Measurements from ENCODE around the gene L3MBTL1.
A peak's percentile ranks its signal among the peaks of the same experiment; 100 is the strongest.

The L3MBTL1 gene

GRCh38 chr20:43549416-43550065 lies 42.0 kb downstream of the L3MBTL1 start:
- Histone ChIP-seq H2BK5ac (ENCODE audit: low read length) (no peak overlapping the region), H3K56ac (ENCODE audit: low read length) (no peak overlapping the region), H3K9ac (ENCODE audit: low read length) (no peak overlapping the region), H3K36me3 (ENCODE audit: control insufficient read depth, insufficient read depth, low read length) (no peaks in the 10 kb centered on the region), H2BK120ac (ENCODE audit: low read depth, low read length) (no peak overlapping the region), H3K79me1 (ENCODE audit: low read length) (no peaks in the 10 kb centered on the region), H3K4me3 (ENCODE audit: low read length) (no peak overlapping the region), H4K5ac (ENCODE audit: low read length) (no peak overlapping the region), H3K18ac (ENCODE audit: low read length) (no peak overlapping the region), H3K79me2 (ENCODE audit: control insufficient read depth, insufficient read depth, low read length) (no peaks in the 10 kb centered on the region), H3K27me3 (ENCODE audit: insufficient read depth, low read length, poor library complexity) (no peaks in the 10 kb centered on the region), H2BK15ac (replicated peaks; ENCODE audit: low read depth) (no peak overlapping the region), H3K23ac (ENCODE audit: low read length) (no peak overlapping the region), H3K4me1 (ENCODE audit: control insufficient read depth, low read depth, low read length) (no peaks in the 10 kb centered on the region), H3K4me2 (ENCODE audit: low read length) (no peak overlapping the region), H4K8ac (ENCODE audit: low read depth, low read length) (no peak overlapping the region), H3K4ac (ENCODE audit: low read depth, low read length) (no peak overlapping the region), H3K27ac (ENCODE audit: low read depth, low read length) (no peak overlapping the region), H2AK5ac (ENCODE audit: low read length) (no peak overlapping the region)
- WGBS (ENCODE audit: extremely low coverage, insufficient coverage, low lambda C conversion rate), result no CpG with 5 or more reads among the region's 4 CpGs
- DNase-seq, result no peak

DNA sequence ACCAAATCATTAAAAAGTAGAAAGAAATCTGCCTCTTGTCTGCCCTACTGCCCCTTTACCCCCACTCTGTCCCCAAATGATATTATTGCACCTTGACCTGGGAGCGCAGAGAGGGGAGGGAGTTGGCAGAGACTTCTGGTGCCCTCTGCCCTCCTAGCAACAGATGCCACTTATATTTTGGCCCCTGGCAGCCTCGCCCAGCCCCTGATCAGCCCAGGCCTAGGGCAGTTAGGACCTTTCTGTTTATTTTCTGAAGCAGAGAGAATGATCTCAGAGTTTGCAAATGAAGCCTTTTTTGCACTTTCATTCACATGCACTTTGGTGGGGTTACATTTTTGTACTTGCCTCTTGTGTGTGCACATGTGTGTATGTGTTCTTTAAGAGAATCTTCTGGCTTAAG lies 43.0 kb downstream of the L3MBTL1 start:
- no peak overlapping the region for H4K5ac ChIP-seq (ENCODE audit: low read length)
- no peak overlapping the region for H2BK5ac ChIP-seq (ENCODE audit: low read length)
- no peak for DNase-seq
- no peak overlapping the region for H3K4me2 ChIP-seq (ENCODE audit: low read length)
- no peaks in the 10 kb centered on the region for H3K27me3 ChIP-seq (ENCODE audit: insufficient read depth, low read length, poor library complexity)
- H3K9ac ChIP-seq (ENCODE audit: low read length), result no peak overlapping the region
- H3K27ac ChIP-seq (ENCODE audit: low read depth, low read length), result no peak overlapping the region
- no peak overlapping the region for H4K8ac ChIP-seq (ENCODE audit: low read depth, low read length)
- no peaks in the 10 kb centered on the region for H3K36me3 ChIP-seq (ENCODE audit: control insufficient read depth, insufficient read depth, low read length)
- no peak overlapping the region for H2BK120ac ChIP-seq (ENCODE audit: low read depth, low read length)
- no peak overlapping the region for H3K23ac ChIP-seq (ENCODE audit: low read length)
- no peaks in the 10 kb centered on the region for H3K79me1 ChIP-seq (ENCODE audit: low read length)
- H3K4ac ChIP-seq (ENCODE audit: low read depth, low read length), result no peak overlapping the region
- no CpG with 5 or more reads among the region's 2 CpGs for WGBS (ENCODE audit: extremely low coverage, insufficient coverage, low lambda C conversion rate)
- H3K56ac ChIP-seq (ENCODE audit: low read length), result no peak overlapping the region
- no peak overlapping the region for H2BK15ac ChIP-seq (replicated peaks; ENCODE audit: low read depth)
- H3K18ac ChIP-seq (ENCODE audit: low read length), result no peak overlapping the region
- no peak overlapping the region for H2AK5ac ChIP-seq (ENCODE audit: low read length)
- H3K79me2 ChIP-seq (ENCODE audit: control insufficient read depth, insufficient read depth, low read length), result no peaks in the 10 kb centered on the region
- H3K4me3 ChIP-seq (ENCODE audit: low read length), result no peak overlapping the region
- H3K4me1 ChIP-seq (ENCODE audit: control insufficient read depth, low read depth, low read length), result no peaks in the 10 kb centered on the region

- Histone ChIP-seq H4K5ac (ENCODE audit: low read length) (no peak overlapping the region), H4K8ac (ENCODE audit: low read depth, low read length) (no peak overlapping the region), H2BK15ac (replicated peaks; ENCODE audit: low read depth) (no peak overlapping the region), H3K4me1 (ENCODE audit: control insufficient read depth, low read depth, low read length) (no peaks in the 10 kb centered on the region), H3K56ac (ENCODE audit: low read length) (no peak overlapping the region), H3K18ac (ENCODE audit: low read length) (no peak overlapping the region), H2BK5ac (ENCODE audit: low read length) (no peak overlapping the region), H3K36me3 (ENCODE audit: control insufficient read depth, insufficient read depth, low read length) (no peaks in the 10 kb centered on the region), H2AK5ac (ENCODE audit: low read length) (no peak overlapping the region), H3K79me1 (ENCODE audit: low read length) (no peaks in the 10 kb centered on the region), H3K79me2 (ENCODE audit: control insufficient read depth, insufficient read depth, low read length) (no peaks in the 10 kb centered on the region), H3K27me3 (ENCODE audit: insufficient read depth, low read length, poor library complexity) (no peaks in the 10 kb centered on the region), H3K9ac (ENCODE audit: low read length) (no peak overlapping the region), H3K27ac (ENCODE audit: low read depth, low read length) (no peak overlapping the region), H3K4me3 (ENCODE audit: low read length) (no peak overlapping the region), H3K4ac (ENCODE audit: low read depth, low read length) (no peak overlapping the region), H3K4me2 (ENCODE audit: low read length) (no peak overlapping the region), H2BK120ac (ENCODE audit: low read depth, low read length) (no peak overlapping the region), H3K23ac (ENCODE audit: low read length) (no peak overlapping the region)
- no peak for DNase-seq
- no CpG with 5 or more reads among the region's 3 CpGs for WGBS (ENCODE audit: extremely low coverage, insufficient coverage, low lambda C conversion rate)
Measured at GRCh38 chr20:43554369-43554768, 46.9 kb downstream of the L3MBTL1 start.

- H2AK5ac ChIP-seq (ENCODE audit: low read length), result no peak within 1 kb of the TSS
- no peak within 1 kb of the TSS for H2BK5ac ChIP-seq (ENCODE audit: low read length)
- no peak within 1 kb of the TSS for H2BK15ac ChIP-seq (replicated peaks; ENCODE audit: low read depth)
- no peak within 1 kb of the TSS for H4K5ac ChIP-seq (ENCODE audit: low read length)
- no peak within 1 kb of the TSS for H4K8ac ChIP-seq (ENCODE audit: low read depth, low read length)
- H3K27me3 ChIP-seq (ENCODE audit: insufficient read depth, low read length, poor library complexity), result no peaks in the 10 kb centered on the region
- H3K4me2 ChIP-seq (ENCODE audit: low read length), result no peak within 1 kb of the TSS
- no peaks in the 10 kb centered on the region for H3K36me3 ChIP-seq (ENCODE audit: control insufficient read depth, insufficient read depth, low read length)
- H3K79me1 ChIP-seq (ENCODE audit: low read length), result no peaks in the 10 kb centered on the region
- H3K4ac ChIP-seq (ENCODE audit: low read depth, low read length), result peak within 1 kb of the TSS; percentile 89
- no peak within 1 kb of the TSS for H3K9ac ChIP-seq (ENCODE audit: low read length)
- no peaks in the 10 kb centered on the region for H3K4me1 ChIP-seq (ENCODE audit: control insufficient read depth, low read depth, low read length)
- no peaks in the 10 kb centered on the region for H3K79me2 ChIP-seq (ENCODE audit: control insufficient read depth, insufficient read depth, low read length)
- H3K23ac ChIP-seq (ENCODE audit: low read length), result no peak within 1 kb of the TSS
- H3K18ac ChIP-seq (ENCODE audit: low read length), result no peak within 1 kb of the TSS
- no peak within 1 kb of the TSS for H3K4me3 ChIP-seq (ENCODE audit: low read length)
- H3K56ac ChIP-seq (ENCODE audit: low read length), result no peak within 1 kb of the TSS
- WGBS (ENCODE audit: extremely low coverage, insufficient coverage, low lambda C conversion rate), result no CpG with 5 or more reads among the region's 12 CpGs
- H2BK120ac ChIP-seq (ENCODE audit: low read depth, low read length), result no peak within 1 kb of the TSS
- peak; percentile 28 for DNase-seq
- no peak within 1 kb of the TSS for H3K27ac ChIP-seq (ENCODE audit: low read depth, low read length)
Measured at GRCh38 chr20:43558412-43559146, 51.1 kb downstream of the L3MBTL1 start, which contains the start of gene SGK2. TSS of gene SGK2 (plus strand) at chr20:43559027. CDS start at chr20:43566496, 7,469 bp downstream.

- WGBS (ENCODE audit: extremely low coverage, insufficient coverage, low lambda C conversion rate), result no CpG with 5 or more reads among the region's 8 CpGs
- H2BK5ac ChIP-seq (ENCODE audit: low read length), result no peak overlapping the region
- H3K9ac ChIP-seq (ENCODE audit: low read length), result no peak overlapping the region
- no peak overlapping the region for H4K8ac ChIP-seq (ENCODE audit: low read depth, low read length)
- DNase-seq, result no peak
- H3K4me2 ChIP-seq (ENCODE audit: low read length), result no peak overlapping the region
- H3K27ac ChIP-seq (ENCODE audit: low read depth, low read length), result no peak overlapping the region
- no peak overlapping the region for H2AK5ac ChIP-seq (ENCODE audit: low read length)
- H3K36me3 ChIP-seq (ENCODE audit: control insufficient read depth, insufficient read depth, low read length), result no peaks in the 10 kb centered on the region
- H3K4ac ChIP-seq (ENCODE audit: low read depth, low read length), result no peak overlapping the region
- no peak overlapping the region for H2BK120ac ChIP-seq (ENCODE audit: low read depth, low read length)
- no peaks in the 10 kb centered on the region for H3K79me1 ChIP-seq (ENCODE audit: low read length)
- no peak overlapping the region for H3K4me3 ChIP-seq (ENCODE audit: low read length)
- H3K79me2 ChIP-seq (ENCODE audit: control insufficient read depth, insufficient read depth, low read length), result no peaks in the 10 kb centered on the region
- no peaks in the 10 kb centered on the region for H3K27me3 ChIP-seq (ENCODE audit: insufficient read depth, low read length, poor library complexity)
- no peak overlapping the region for H4K5ac ChIP-seq (ENCODE audit: low read length)
- H3K18ac ChIP-seq (ENCODE audit: low read length), result no peak overlapping the region
- no peak overlapping the region for H2BK15ac ChIP-seq (replicated peaks; ENCODE audit: low read depth)
- H3K23ac ChIP-seq (ENCODE audit: low read length), result no peak overlapping the region
- no peaks in the 10 kb centered on the region for H3K4me1 ChIP-seq (ENCODE audit: control insufficient read depth, low read depth, low read length)
- H3K56ac ChIP-seq (ENCODE audit: low read length), result no peak overlapping the region
Measured at GRCh38 chr20:43559147-43559987, 51.9 kb downstream of the L3MBTL1 start.
